ENCODE results near the gene TMEM116.

The TMEM116 gene

GRCh38 chr12:111984820-111985219, 28.1 kb downstream of the TMEM116 start:
- Histone ChIP-seq H3K4me3 (ENCODE audit: low read depth, low read length) (no peak overlapping the region), H3K36me3 (ENCODE audit: control insufficient read depth in 2 of 2, insufficient read depth in 1 of 2, low read length in 2 of 2) (no peaks in the 10 kb centered on the region), H3K4me1 (ENCODE audit: control insufficient read depth, insufficient read depth, low read length) (no peaks in the 10 kb centered on the region), H3K27ac (ENCODE audit: extremely low read depth, low read depth, low read length) (no peak overlapping the region), H3K9me3 (ENCODE audit: control insufficient read depth, insufficient read depth, low read depth, low read length) (no peaks in the 10 kb centered on the region)
- POLR2A ChIA-PET: no interaction called here
- TF ChIP-seq ZNF221 (tag by site-specific recombination; IDR thresholded peaks at IDR 0.05; ENCODE audit: borderline replicate concordance) (no peak), ZNF76 (tag by site-specific recombination; IDR thresholded peaks at IDR 0.05; ENCODE audit: borderline replicate concordance, low read depth) (no peak), MZF1 (tag by site-specific recombination; IDR thresholded peaks at IDR 0.05; ENCODE audit: borderline replicate concordance) (no peak), ZNF544 (tag by site-specific recombination; IDR thresholded peaks at IDR 0.05) (no peak), ZNF707 (tag by site-specific recombination; IDR thresholded peaks at IDR 0.05) (no peak), ZNF366 (tag by site-specific recombination; conservative IDR thresholded peaks at IDR 0.05) (no peak), GLIS2 (tag by site-specific recombination; IDR thresholded peaks at IDR 0.05) (no peak), ZNF302 (tag by site-specific recombination; IDR thresholded peaks at IDR 0.05; ENCODE audit: low read depth) (no peak), ZFP3 (tag by site-specific recombination; IDR thresholded peaks at IDR 0.05; ENCODE audit: low read depth) (no peak), ZBTB48 (tag by site-specific recombination; IDR thresholded peaks at IDR 0.05) (no peak), ZNF274 (IDR thresholded peaks at IDR 0.05; ENCODE audit: low read length) (no peak), ZNF274 (tag by site-specific recombination; IDR thresholded peaks at IDR 0.05; ENCODE audit: borderline replicate concordance) (no peak), ZBTB6 (tag by site-specific recombination; IDR thresholded peaks at IDR 0.05) (no peak), ZNF433 (tag by site-specific recombination; IDR thresholded peaks at IDR 0.05; ENCODE audit: low read depth) (no peak), ZBTB21 (tag by site-specific recombination; IDR thresholded peaks at IDR 0.05) (no peak), ZSCAN16 (tag by site-specific recombination; IDR thresholded peaks at IDR 0.05) (no peak)
- TF ChIP-seq, protein P1, sequence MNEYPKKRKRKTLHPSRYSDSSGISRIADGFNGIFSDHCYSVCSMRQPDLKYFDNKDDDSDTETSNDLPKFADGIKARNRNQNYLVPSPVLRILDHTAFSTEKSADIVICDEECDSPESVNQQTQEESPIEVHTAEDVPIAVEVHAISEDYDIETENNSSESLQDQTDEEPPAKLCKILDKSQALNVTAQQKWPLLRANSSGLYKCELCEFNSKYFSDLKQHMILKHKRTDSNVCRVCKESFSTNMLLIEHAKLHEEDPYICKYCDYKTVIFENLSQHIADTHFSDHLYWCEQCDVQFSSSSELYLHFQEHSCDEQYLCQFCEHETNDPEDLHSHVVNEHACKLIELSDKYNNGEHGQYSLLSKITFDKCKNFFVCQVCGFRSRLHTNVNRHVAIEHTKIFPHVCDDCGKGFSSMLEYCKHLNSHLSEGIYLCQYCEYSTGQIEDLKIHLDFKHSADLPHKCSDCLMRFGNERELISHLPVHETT (tag by site-specific recombination; IDR thresholded peaks at IDR 0.05): no peak
- CTCF ChIA-PET: no interaction called here

DNA sequence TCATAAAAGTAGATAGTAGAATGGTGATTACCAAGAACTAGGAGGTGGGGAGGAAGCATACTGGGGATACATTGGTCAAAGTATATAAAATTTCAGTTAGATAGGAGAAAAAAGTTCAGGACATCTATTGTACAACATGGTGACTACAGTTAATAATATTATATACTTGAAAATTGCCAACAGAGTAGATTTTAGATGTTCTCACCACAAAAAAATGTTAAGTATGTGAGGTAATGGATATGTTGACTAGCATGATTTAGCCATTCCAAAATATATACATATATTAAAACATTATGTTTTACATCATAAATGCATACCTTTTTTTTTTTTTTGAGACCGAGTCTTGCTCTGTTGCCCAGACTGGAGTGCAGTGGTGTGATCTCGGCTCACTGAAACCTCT, 31.0 kb downstream of the TMEM116 start:
- no peaks in the 10 kb centered on the region for H3K36me3 ChIP-seq (ENCODE audit: control insufficient read depth in 2 of 2, insufficient read depth in 1 of 2, low read length in 2 of 2)
- no peaks in the 10 kb centered on the region for H3K4me1 ChIP-seq (ENCODE audit: control insufficient read depth, insufficient read depth, low read length)
- no peak overlapping the region for H3K4me3 ChIP-seq (ENCODE audit: low read depth, low read length)
- ChIA-PET POLR2A (no interaction called here), CTCF (no interaction called here)
- H3K27ac ChIP-seq (ENCODE audit: extremely low read depth, low read depth, low read length): no peak overlapping the region
- H3K9me3 ChIP-seq (ENCODE audit: control insufficient read depth, insufficient read depth, low read depth, low read length): no peaks in the 10 kb centered on the region
- TF ChIP-seq ZNF148 (tag by site-specific recombination; IDR thresholded peaks at IDR 0.05; ENCODE audit: borderline replicate concordance) (no peak), KLF7 (tag by site-specific recombination; IDR thresholded peaks at IDR 0.05; ENCODE audit: borderline replicate concordance) (no peak), PRDM1 (tag by site-specific recombination; IDR thresholded peaks at IDR 0.05) (no peak), YY2 (tag by site-specific recombination; IDR thresholded peaks at IDR 0.05) (no peak), PRDM10 (tag by site-specific recombination; IDR thresholded peaks at IDR 0.05) (no peak), ZIC2 (tag by site-specific recombination; IDR thresholded peaks at IDR 0.05) (no peak), ZSCAN23 (tag by site-specific recombination; IDR thresholded peaks at IDR 0.05) (no peak), ZSCAN30 (tag by site-specific recombination; IDR thresholded peaks at IDR 0.05) (no peak), HOXC10 (CRISPR knock-in tag; IDR thresholded peaks at IDR 0.05) (no peak), ZNF280C (tag by site-specific recombination; IDR thresholded peaks at IDR 0.05) (no peak)

Data from HEK293 (cell line).